Left renal cortex interstitium (tissue), 4 donors: ENCODE measurements around the gene COL5A1. TPM values are rescaled to one million over a fixed set of nuclear protein-coding genes. Genes with fewer than 3 reads are reported as not detected.

ENCODE experiments used
- DNase-seq, 4 donors: peaks; one replicate each; pipeline ENCODE4 v3.0.0-alpha.2; 2013; ENCODE audit warnings: low read depth in 4 of 4, low spot score in 2 of 4, missing footprints in 1 of 4
- polyA plus RNA-seq, 4 donors: library from polyadenylated mRNA; unstranded; fragments of 120-200 nt; gene quantifications; one replicate each; pipeline ENCODE4 v1.2.1, GENCODE V29; 2013; ENCODE audit not compliant: insufficient read length in 4 of 4

Gene COL5A1
- polyA plus RNA-seq, 4 donors = 92.0 to 140 (median 99.7) TPM

- no peak for DNase-seq
Observed at GRCh38 chr9:134804871-134805270, 163.3 kb downstream of the COL5A1 start.

- no peak for DNase-seq
Observed at GRCh38 chr9:134807716-134808446, 166.3 kb downstream of the COL5A1 start.

DNA sequence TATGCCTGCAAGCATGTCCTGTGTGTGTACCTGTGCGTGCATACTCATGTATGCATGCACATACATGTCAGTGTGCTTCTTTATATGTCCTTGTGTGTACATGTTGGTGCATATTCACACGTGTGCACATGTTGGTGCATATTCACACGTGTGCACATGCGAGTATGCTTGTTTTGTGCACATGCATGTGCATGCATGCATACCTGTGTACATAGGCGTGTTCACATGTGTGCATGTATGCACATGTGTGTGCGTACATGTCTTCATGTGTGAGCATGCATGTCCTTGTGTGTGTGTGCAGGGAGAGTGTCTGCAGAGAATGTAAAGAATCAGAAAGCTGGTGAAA is 166.8 kb downstream of the COL5A1 start:
- DNase-seq = no peak

DNA sequence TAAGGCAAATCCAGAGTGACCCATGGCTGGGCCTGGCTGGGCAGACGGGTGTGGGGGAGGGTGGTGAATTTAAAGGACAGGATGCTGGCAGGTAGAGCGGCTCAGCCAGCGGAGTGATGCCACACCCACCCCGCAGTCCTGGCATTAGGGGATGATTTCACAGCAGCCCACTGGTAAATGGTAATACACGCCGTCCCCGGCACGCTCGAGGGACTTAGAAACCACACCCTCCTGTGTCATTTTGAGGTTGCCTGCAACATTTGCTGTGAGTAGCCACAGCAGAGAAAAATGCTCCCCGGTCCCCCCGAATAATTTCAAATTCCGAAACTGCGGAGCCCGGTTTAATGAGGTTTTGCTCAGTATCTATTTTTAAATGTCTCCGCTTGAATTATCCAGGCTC is 167.7 kb downstream of the COL5A1 start:
- no peak for DNase-seq

GRCh38 chr9:134809826-134810225 is 168.2 kb downstream of the COL5A1 start:
- no peak for DNase-seq

DNA sequence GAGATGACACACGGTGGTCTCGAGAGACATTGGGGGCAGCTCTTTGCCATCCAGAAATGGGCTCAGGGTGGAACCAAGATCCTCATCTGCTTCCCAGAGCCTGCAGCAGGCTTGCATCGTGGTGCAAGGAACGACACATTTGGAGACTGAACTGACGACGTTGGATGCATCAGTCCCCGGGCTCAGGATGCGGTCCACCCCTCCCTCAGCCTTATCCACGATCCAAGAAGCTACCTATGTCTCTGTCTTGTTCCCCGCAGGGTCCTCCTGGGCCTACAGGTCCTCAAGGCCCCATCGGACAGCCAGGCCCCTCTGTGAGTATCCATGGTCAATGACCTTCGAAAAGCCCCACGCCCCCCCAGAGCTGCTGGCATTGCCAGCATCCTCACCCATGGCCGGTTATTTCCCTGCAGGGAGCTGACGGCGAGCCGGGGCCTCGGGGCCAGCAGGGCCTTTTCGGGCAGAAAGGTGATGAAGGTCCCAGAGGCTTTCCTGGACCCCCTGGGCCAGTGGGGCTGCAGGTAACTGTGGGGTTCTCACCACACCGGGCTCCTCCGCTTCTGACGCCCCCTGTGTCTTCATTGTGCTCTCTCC is 169.6 kb downstream of the COL5A1 start:
- DNase-seq = no peak

DNA sequence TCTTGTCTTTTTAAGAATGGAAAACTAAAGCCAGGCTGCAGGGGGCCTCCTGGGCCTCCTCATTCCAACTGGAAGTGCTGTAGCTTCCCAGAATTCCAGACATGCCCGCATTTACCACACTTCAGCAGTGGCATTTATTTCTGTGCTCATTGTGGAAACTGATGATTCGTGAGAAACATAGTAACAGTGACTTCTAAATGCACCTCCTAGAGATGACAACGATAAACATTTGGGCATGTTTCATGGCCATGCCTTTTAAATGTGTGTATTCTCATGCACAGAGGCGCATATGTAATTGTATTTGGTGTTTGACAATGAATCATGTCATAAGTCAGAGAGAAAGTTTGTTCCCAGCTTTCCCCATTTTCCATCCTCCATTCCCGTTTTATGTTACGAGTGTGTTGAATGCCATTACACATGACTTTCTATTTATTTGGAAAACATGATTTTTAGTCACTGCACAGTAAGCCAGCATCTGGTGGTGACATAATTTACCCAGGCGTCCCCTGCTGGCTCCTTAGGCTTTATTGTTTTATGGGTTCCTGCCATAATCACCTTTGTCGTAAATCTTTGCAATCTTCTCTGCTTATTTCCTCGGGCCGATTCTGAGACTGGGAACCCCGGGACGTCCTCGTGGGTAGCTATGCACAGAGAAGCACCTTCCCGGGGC is 170.2 kb downstream of the COL5A1 start:
- peak in 1 of 4 donors; percentile 13 for DNase-seq

DNA sequence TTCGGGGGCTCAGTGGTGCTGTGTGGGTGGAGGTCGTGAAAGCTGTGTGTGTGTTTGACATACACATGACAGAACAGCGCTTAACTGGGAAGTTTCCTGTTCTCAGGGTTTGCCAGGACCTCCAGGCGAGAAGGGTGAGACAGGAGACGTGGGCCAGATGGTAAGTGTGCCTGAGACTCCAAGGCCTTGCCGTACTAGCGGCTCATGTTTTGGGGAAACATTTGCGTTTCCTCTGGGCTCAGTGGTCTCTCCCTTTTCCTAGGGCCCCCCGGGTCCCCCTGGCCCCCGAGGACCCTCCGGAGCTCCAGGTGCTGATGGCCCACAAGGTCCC is 170.7 kb downstream of the COL5A1 start:
- peak in 1 of 4 donors; percentile 25 for DNase-seq

DNA sequence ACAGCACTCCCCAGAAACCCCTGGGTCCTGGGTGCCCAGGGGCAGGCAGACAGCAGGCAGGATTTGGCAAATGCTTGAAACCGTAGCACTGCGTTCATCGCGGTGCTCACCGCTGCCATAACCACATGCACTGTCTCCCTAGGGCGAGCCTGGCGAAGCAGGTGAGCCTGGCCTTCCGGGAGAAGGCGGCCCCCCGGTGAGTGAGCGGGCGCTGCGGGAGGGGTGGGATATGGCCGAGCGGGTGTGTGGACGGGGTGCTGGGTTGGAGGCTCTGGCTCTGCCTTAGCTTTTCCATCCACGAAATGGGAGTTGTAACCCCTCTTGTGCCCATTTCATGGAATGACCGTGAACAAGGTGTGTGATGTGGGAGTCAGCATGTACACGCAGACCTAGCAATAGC is 172.2 kb downstream of the COL5A1 start:
- no peak for DNase-seq

DNA sequence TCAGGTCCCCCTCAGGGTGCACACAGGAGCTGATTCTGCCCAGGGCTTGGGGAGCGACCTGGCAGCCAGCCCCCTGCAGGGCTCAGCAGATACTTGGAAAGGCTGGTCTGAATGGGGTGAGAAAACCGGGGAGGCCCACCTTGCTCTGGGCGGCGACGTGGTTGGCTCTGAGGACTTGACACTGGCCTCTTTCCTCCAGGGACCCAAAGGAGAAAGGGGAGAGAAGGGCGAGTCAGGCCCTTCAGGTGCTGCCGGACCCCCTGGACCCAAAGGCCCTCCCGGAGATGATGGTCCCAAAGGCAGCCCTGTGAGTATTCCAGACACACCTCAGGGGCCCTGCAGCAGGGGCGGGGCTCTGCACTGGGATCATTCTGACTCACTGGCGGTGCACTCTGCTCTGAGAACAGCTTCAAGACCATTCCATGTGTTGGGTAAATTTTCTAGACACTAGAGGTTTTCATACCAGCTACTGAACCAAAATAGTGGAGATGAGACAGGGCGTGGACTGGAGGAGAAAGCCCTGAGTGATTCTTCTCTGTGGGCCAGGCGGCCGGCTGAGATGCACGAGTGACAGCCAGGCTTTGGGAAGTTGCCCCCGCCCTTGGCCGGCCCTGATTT is 173.1 kb downstream of the COL5A1 start:
- DNase-seq = no peak

DNA sequence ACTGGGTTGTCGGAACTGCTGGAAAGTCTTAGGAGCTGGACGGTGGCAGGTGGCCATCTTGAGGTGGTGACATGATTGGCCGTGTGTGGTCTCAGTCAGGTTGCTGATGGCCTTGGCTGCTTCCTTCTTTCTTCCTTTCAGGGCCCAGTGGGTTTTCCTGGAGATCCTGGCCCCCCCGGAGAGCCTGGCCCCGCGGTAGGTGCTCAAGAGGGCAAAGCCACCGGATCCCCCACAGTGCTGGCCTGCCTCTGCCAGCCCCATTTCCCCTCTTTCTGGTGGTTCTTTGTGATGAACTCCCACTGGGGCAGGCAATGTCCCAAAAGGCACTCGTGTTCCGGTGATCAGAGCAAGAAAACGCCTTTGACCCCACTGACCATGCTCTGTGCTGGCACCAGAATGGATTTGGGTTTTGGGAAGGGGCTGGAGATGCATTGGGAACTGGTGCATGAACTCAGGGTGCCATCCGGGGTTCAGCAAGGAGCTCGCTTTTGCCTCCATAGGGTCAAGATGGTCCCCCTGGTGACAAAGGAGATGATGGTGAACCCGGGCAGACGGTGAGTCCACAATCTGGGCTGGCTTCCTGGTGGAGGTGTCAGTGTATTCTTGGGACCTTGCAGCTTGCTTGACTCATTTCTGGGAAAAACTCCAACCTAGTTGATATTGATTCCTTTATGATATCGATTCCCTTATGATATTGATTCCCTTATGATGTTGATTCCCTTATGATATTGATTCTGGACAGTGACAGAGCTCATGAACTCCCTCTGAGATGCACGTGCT is 174.0 kb downstream of the COL5A1 start:
- no peak for DNase-seq

DNA sequence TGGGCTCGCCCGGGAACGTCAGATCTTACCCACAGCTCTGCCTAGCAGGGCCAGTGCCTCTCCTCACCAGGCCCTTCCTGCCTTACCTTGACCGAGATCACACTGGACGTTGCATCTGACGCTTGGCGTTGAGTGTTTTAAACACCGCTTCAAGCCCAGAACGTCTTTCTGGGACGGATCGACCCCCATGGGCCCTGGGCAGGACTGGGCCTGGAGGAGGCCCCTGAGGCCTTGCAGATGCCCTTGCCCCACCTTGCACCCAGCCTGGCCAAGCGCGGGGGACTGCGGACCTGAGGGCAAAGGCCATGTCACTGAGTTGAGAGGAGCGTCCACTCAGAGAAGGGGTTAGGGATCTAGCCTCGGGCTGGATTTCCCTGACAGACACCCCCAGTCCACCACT is 174.7 kb downstream of the COL5A1 start:
- DNase-seq = no peak

GRCh38 chr9:134818000-134818568 is 176.5 kb downstream of the COL5A1 start:
- no peak for DNase-seq

GRCh38 chr9:134818591-134818990 is 177.0 kb downstream of the COL5A1 start:
- DNase-seq = no peak

DNA sequence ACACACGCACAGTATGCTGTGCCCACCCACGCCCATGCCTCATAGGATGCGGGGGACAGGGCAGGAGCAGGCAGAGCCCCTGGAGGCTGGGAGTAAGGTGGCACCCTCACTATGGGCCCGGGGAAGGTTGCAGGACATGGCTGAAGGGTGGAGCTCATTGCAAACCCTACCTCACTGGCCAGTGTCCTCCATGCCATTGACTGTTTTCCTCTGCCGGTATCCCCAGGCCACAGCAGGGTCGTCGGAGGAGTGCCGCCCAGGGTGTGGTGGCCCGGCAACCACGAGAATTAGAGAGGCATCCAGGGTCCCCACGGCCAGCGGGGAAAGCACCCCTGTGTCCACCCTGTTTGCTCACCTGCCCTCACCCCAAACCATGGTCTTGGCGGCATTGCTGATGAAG is 179.3 kb downstream of the COL5A1 start:
- no peak for DNase-seq

GRCh38 chr9:134822541-134822940 is 180.9 kb downstream of the COL5A1 start:
- DNase-seq = no peak

GRCh38 chr9:134823623-134824022 is 182.0 kb downstream of the COL5A1 start:
- DNase-seq = no peak

DNA sequence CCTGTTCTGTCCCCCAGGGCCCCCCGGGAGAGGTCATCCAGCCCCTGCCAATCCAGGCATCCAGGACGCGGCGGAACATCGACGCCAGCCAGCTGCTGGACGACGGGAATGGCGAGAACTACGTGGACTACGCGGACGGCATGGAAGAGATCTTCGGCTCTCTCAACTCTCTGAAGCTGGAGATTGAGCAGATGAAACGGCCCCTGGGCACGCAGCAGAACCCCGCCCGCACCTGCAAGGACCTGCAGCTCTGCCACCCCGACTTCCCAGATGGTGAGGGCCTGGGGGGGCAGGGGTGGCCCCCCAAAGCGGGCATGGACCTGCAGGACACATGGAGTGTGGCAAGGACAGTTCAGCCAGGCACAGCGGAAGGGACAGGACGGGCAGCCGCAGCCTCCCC is 183.0 kb downstream of the COL5A1 start:
- DNase-seq = no peak

- no peak for DNase-seq
Observed at GRCh38 chr9:134825025-134825424, 183.4 kb downstream of the COL5A1 start.
